ENCODE data around the gene MIER2.

The MIER2 gene

DNA sequence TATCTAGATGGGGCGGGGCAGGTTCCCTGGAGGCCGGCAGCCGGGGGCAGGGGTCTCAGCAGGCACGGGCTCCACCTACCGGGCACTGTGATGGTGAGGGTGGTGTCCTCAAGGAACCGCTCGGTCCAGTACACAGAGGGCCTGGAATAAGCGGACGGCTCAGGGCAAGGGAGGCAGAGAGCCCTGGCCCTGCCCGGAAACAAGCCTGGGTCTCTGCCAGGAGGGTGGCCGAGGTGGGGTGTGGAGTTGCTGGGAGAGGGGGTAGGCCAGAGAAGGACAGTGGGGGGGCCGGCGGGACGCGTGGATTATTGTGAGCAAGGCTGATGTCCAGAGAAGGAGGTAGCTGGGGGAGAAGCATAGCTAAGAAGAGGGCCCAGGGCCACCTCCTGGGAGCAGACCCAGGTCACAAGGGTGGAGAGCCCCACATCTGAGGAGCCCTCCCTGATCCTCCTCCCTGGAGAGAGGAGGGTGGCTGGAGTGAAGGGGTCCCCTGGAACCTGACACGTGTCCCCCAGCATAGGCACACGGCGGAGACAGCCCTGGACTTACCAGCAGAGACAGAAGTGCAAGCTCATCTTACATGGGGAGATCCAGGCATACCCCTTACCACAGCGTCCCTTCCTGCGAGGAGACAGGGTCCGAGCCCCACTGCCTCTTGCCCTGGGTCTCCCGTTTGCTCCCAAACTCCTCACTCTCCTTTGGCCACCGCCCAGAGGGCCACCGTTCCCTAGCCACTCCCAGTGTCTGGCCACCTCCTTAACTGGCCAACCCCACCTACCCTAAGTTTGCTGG is 29.0 kb upstream of the MIER2 start:
- Mint-ChIP-seq H3K27me3 (peaks cover 40 to 51% of the 10 kb centered on the region in 2 donors), H3K4me1 (peaks cover 0 to 6% of the 10 kb centered on the region in 2 donors), H3K4me3 (no peak overlapping the region), H3K9me3 (no peaks in the 10 kb centered on the region), H3K36me3 (no peaks in the 10 kb centered on the region), H3K27ac (no peak overlapping the region)
- no peak for ATAC-seq (replicated peaks)
- DNase-seq = no peak

DNA sequence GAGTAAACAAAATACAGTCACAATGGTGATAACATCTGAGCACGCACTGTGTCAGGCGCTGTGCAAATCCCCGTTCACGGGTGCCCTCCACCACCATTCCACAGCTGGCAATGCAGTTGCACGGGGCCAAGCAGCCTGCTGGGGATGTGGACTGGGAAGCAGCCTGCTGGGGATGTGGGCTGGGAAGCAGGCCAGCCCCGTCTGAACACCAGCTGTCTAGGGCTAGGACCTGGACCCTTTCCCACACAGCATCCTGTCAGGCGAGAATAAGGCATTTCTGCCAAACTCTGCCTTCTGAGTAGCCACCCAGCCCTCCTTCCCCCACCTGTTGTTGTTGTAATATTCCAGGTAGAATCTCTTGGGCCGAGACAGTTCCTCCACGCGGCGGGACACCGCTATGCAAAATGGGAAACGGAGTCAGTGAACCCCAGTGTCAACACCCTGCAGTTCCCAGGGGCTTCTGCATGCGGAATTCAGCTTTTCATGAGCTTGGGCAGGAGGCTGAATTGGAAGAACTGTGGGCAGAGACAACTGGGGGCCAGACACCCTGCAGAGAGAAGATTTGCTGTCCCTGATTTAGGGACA is 27.8 kb upstream of the MIER2 start:
- DNase-seq = no peak

DNA sequence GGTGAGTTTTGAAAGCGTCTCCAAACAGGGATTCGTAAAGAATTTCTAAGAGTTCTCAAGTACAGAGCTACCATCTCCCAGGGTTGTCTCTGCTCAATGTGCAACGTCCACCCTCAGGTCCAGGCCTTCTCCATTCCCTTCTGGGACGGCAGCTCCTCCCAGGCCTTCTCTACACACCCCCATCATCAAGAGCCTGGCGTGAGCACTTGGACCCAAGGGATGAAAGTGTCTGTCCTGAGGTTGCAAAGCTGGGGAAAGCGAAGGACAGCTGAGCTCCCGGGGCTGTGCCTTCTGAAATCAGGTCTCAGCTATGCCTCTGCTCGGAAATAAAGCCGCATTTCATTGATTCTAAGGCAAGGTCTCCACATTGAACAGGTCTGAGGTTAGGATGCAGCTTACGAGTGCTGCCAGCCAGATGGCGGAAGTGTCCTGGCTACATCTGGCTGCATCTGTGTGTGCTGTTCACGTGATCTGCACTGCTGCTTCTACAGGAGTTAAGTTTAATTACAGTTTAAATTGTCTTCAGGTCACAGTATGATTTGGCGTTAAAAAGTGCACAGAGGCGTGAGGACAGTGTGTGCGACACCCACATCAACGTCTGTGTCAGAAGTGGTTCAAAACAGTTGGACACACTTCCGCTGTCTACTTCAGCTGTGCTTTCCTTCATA is 27.0 kb upstream of the MIER2 start:
- DNase-seq = no peak
- H3K27me3 Mint-ChIP-seq = peaks cover 49 to 58% of the 10 kb centered on the region in 2 donors
- no peaks in the 10 kb centered on the region for H3K36me3 Mint-ChIP-seq
- no peak for ATAC-seq (replicated peaks)
- no peaks in the 10 kb centered on the region for H3K9me3 Mint-ChIP-seq
- no peak overlapping the region for H3K4me3 Mint-ChIP-seq
- no peak overlapping the region for H3K27ac Mint-ChIP-seq
- no peaks in the 10 kb centered on the region for H3K4me1 Mint-ChIP-seq

More for the DNA sequence above, 27.8 kb upstream of the MIER2 start:
- Mint-ChIP-seq H3K9me3 (no peaks in the 10 kb centered on the region), H3K36me3 (no peaks in the 10 kb centered on the region), H3K4me3 (no peak overlapping the region), H3K27me3 (peaks cover 42 to 51% of the 10 kb centered on the region in 2 donors), H3K4me1 (no peaks in the 10 kb centered on the region), H3K27ac (no peak overlapping the region)
- no peak for ATAC-seq (replicated peaks)

DNA sequence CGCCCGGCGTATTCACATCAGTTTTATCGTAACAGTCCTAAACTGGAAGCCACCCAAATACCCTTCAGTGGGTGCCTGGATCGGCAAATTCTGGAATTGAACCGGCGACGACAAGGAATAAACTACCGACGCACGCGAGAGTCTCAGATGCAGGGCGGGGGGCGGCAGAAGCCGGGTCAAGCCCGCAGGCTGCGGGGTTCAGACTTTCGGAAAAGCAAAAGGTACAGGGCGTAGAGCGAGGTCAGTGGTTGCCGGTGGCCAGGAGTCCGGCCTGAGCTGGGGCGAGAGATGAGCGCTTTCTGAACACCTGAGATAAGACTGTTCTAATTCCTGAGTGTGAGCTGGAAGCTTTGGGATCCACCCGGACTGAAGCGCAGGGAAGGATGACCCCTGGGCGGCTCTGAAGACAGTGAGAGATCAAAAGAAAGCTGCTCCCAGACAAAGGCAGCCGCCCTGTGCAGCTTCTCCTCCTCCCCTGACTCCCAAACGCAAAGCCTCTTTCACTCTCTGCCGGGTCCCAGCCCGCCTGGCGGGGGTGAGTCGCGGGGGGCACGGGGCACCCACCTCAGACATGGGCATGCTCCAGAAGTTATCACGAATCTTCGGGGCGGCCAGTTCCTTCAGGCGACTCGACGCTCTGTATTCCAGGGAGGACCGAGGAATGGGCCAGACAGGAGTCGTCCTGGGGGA is 26.2 kb upstream of the MIER2 start:
- Mint-ChIP-seq H3K27ac (no peak overlapping the region), H3K9me3 (no peaks in the 10 kb centered on the region), H3K36me3 (no peaks in the 10 kb centered on the region), H3K4me3 (no peak overlapping the region), H3K4me1 (no peaks in the 10 kb centered on the region), H3K27me3 (peaks cover 46 to 55% of the 10 kb centered on the region in 2 donors)
- no peak for ATAC-seq (replicated peaks)
- DNase-seq = no peak

DNA sequence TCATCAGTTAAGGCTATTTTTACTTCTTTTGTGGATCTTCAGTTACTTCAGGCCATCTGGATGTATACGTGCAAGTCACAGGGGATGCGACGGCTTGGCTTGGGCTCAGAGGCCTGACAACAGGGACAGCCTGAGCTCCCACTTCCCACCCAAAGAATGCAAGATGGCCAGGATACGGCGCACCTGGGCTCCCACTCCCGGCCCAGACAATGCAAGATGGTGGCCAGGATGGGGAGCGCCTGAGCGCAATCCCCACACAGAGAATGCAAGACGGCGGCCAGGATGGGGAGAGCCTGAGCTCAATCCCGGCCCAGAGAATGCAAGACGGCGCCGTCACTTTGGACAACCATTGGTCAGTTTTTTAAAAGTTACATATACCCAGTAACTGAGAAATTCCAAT is 25.3 kb upstream of the MIER2 start:
- H3K9me3 Mint-ChIP-seq = no peaks in the 10 kb centered on the region
- H3K27me3 Mint-ChIP-seq = peaks cover 50 to 54% of the 10 kb centered on the region in 2 donors
- no peak overlapping the region for H3K27ac Mint-ChIP-seq
- H3K4me3 Mint-ChIP-seq = no peak overlapping the region
- no peaks in the 10 kb centered on the region for H3K36me3 Mint-ChIP-seq
- no peaks in the 10 kb centered on the region for H3K4me1 Mint-ChIP-seq
- DNase-seq (no peak), ATAC-seq (replicated peaks) (no peak)

DNA sequence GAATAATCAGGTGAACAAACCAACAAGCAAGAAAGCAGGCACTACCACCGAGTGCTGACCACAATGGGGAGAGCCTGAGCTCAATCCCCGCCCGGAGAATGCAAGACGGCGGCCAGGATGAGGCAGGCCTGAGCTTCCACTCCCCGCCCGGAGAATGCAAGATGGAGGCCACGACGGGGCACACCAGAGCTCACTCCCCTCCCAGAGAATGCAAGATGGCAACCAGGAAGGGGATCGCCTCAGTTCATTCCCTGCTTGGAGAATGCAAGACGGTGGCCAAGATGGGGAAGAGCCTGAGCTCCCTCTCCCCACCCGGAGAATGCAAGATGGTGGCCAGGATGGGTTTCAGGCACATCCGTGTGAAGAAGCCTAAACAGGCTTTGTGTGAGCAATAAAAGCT is 24.7 kb upstream of the MIER2 start:
- no peak overlapping the region for H3K27ac Mint-ChIP-seq
- peaks cover 50 to 59% of the 10 kb centered on the region in 2 donors for H3K27me3 Mint-ChIP-seq
- no peaks in the 10 kb centered on the region for H3K36me3 Mint-ChIP-seq
- H3K4me1 Mint-ChIP-seq = no peaks in the 10 kb centered on the region
- no peak for ATAC-seq (replicated peaks)
- no peaks in the 10 kb centered on the region for H3K9me3 Mint-ChIP-seq
- DNase-seq = no peak
- no peak overlapping the region for H3K4me3 Mint-ChIP-seq

DNA sequence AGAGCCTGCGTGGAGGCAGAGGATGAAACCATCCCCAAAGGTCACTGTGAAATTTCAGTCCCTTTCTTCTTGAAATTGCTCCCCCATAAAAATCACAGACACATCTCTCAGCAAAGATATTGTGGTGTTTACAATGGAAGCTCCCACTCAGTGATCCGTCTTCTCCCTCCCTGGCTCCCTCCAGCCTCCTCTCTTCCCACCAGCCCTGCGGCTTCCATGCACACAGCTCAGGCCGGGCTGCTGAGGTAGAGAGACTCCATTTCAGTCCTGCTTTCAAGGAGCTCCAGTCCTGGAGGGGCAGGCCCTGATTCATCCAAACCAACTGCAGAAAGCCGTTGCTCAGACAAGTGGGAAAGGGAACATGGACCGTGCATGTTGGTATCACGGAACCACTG is 24.0 kb upstream of the MIER2 start:
- no peak overlapping the region for H3K27ac Mint-ChIP-seq
- H3K27me3 Mint-ChIP-seq = peaks cover 50 to 59% of the 10 kb centered on the region in 2 donors
- H3K4me1 Mint-ChIP-seq = no peaks in the 10 kb centered on the region
- H3K36me3 Mint-ChIP-seq = no peaks in the 10 kb centered on the region
- DNase-seq (no peak), ATAC-seq (replicated peaks) (no peak)
- no peaks in the 10 kb centered on the region for H3K9me3 Mint-ChIP-seq
- H3K4me3 Mint-ChIP-seq = no peak overlapping the region

DNA sequence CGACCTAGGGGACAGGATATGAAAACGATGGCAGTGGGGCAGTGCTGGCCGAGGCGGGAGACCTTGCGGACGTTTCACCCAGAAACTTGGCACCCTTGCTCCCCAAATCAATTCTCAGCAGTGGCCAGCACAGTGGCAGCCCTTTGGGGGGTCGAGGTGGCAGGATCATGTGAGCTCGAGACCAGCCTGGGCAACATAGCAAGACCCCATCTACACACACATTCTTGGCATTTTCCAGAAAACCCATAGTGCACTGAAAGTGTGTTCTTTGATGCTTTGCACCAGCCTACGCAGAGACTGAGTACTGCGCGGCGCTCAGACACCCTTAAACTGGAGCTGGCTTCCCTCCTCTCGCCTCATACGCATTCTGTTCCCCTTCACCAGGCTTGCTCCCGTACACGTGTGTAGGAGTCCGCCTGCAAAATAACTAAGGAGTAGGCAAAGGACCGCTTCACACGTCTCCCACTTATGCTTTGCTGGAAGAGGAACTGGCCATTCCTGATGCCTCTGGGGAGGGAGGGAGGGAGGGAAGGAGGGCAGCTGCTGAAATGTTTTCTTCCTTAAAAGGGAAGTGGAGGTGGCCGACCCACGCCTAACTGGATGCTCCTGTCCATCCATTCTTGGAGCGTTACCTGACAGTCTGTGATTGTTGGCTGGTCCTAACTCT is 23.5 kb upstream of the MIER2 start:
- Mint-ChIP-seq H3K4me3 (no peak overlapping the region), H3K4me1 (no peaks in the 10 kb centered on the region), H3K27me3 (peaks cover 47 to 59% of the 10 kb centered on the region in 2 donors), H3K27ac (no peak overlapping the region), H3K9me3 (no peaks in the 10 kb centered on the region), H3K36me3 (no peaks in the 10 kb centered on the region)
- DNase-seq (no peak), ATAC-seq (replicated peaks) (no peak)

DNA sequence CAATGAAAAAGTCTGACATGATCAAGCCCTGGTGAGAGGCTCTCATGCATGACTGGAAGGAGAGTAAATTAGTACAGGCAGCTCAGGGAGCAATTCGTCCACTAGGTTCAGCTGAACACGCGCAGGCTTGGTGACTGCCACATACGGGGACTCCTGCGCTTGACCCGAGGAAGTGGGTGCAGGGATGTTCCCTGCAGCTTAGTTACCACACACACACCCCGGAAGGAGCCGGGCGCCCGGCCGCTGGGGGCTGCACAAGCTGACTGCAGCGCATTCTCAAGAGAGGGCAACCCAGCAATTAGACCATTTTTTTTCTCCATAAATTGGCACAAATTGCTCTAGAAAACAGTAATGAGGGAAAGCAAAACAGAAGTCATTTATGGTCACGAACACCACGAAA is 23.0 kb upstream of the MIER2 start:
- Mint-ChIP-seq H3K9me3 (no peaks in the 10 kb centered on the region), H3K27me3 (peaks cover 47 to 58% of the 10 kb centered on the region in 2 donors), H3K4me3 (no peak overlapping the region), H3K36me3 (no peaks in the 10 kb centered on the region), H3K27ac (no peak overlapping the region), H3K4me1 (no peaks in the 10 kb centered on the region)
- ATAC-seq (replicated peaks) = no peak
- DNase-seq = no peak

DNA sequence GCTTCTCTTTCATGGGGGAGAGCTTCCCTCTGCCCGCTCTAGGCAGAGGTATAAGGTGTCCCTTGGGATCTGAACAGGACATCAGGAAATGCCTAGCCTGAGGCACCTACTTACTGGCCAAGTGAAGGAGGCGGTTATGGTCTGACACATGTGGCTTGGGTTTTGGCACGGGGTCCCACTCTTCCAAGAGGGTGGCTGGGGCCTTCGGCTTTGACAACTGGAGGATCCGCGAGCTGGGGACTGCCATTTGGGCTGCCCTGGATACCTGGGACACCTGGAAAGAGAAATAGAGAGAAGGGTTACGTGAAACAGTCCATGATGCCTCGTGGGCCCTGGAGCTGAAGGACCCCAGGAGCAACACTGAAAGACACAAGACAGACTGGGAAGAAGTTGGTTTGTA is 22.4 kb upstream of the MIER2 start:
- ATAC-seq (replicated peaks) (no peak), DNase-seq (no peak)
- Mint-ChIP-seq H3K27ac (no peak overlapping the region), H3K27me3 (peaks cover 47 to 53% of the 10 kb centered on the region in 2 donors), H3K9me3 (no peaks in the 10 kb centered on the region), H3K36me3 (no peaks in the 10 kb centered on the region), H3K4me1 (no peaks in the 10 kb centered on the region), H3K4me3 (no peak overlapping the region)

DNA sequence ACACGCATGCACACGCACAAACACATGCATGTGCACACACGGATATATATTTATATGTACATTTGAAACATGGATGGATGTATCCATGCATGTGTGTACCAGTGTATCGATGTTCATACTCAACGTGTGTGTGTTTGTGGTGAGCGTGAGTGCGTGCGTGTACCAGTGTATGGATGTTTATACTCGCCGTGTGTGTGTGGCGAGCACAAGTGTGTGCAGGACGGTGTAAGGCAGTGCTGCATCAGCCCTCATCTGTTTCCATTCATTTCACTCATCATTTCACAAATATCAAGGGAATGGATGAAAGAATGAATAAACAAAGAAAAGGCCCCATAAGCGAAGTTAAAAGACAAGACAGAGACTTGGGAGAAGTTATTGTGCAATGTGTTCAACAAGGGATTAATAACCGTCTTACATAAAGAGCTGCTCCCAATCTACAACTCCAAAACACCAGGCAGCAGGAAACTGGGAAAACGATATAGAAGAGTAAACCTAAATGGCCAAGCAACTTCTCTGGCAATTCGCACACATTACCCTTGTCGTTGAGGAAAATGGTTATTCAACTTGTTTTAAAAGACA is 21.7 kb upstream of the MIER2 start:
- no peaks in the 10 kb centered on the region for H3K4me1 Mint-ChIP-seq
- H3K36me3 Mint-ChIP-seq = no peaks in the 10 kb centered on the region
- H3K9me3 Mint-ChIP-seq = no peaks in the 10 kb centered on the region
- ATAC-seq (replicated peaks) (no peak), DNase-seq (no peak)
- no peak overlapping the region for H3K27ac Mint-ChIP-seq
- no peak overlapping the region for H3K4me3 Mint-ChIP-seq
- peaks cover 41 to 47% of the 10 kb centered on the region in 2 donors for H3K27me3 Mint-ChIP-seq

DNA sequence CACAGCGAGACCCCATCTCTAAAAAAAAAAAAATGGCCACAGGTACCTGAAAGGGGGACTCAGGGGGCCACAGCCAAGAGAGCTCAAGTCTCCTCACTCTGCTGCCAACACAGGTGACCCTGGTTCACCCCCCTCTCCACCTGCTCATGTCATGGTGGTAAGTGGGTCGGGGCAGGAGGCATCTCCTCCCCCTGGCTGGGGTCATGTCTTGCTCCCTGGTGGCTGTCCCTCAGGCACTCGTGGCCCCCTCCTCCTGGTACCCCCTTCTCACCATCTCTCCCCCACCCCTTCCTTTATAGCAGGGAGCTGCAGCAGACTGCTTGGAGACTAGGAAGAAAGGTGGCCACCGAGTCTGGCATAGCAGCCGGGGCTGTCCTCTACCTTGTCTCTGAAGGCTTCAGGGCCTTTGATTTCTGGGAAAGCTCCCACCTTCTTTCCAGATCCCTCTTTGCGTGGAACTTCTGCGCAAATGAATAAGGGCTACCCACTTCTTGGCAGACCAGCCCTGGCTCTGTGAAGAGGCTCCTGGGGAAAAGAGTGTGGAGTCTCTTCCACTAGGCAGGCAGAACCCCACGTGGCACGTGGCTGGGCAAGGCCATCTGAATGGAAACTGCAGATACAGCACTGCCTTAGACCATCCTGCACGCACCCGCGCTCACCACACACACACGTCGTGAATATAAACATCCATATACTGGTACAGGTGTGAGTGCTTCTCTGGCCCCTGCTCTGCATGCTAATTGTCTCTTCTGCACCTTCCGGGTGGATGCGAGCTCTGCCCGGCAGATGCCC is 20.1 kb upstream of the MIER2 start:
- ATAC-seq (replicated peaks) (no peak), DNase-seq (no peak)
- peaks cover 33 to 35% of the 10 kb centered on the region in 2 donors for H3K27me3 Mint-ChIP-seq
- H3K36me3 Mint-ChIP-seq = no peaks in the 10 kb centered on the region
- H3K9me3 Mint-ChIP-seq = no peaks in the 10 kb centered on the region
- no peak overlapping the region for H3K4me3 Mint-ChIP-seq
- no peak overlapping the region for H3K27ac Mint-ChIP-seq
- H3K4me1 Mint-ChIP-seq = no peaks in the 10 kb centered on the region

DNA sequence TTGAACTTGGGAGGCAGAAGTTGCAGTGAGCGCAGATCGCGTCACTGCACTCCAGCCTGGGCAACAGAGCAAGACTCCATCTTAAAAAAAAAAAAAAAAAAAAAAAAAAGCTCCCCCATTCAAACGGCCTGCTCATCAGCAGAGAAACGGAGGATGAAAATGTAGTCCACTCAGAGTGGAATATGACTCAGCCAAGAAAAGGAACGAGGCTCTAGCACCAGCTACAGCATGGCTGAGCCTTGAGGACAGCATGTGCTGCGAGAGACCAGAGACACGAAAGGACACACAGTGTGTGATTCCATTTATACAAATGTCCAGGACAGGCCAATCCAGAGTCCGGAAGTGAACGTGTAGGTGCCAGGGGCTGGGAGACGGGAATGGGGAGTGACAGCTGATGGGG is 18.1 kb upstream of the MIER2 start:
- DNase-seq = no peak
- Mint-ChIP-seq H3K4me1 (no peaks in the 10 kb centered on the region), H3K27ac (no peak overlapping the region), H3K36me3 (no peaks in the 10 kb centered on the region), H3K9me3 (no peaks in the 10 kb centered on the region), H3K4me3 (no peak overlapping the region), H3K27me3 (peaks cover 25 to 35% of the 10 kb centered on the region in 2 donors)
- no peak for ATAC-seq (replicated peaks)

All from stimulated activated naive B cell treated with anti-CD40 and anti-IgM and Interleukin-4, amounts not matched to agents 10 μg/mL and 1 μg/mL and 100 μg/mL, for 72 hours (primary cell).